Endothelial cell of umbilical vein (primary cell): ENCODE data around the gene GFM2. TPM values are rescaled to one million over a fixed set of nuclear protein-coding genes. Genes with fewer than 3 reads are reported as not detected.

Source experiments
- BruUV-seq: library from RNA; stranded (reverse); fragments of 400-500 nt; replicated peaks from 2 replicates; lab custom pipeline; 2021; lab: Mats Ljungman, UMichigan
- CTCF ChIA-PET: fragments of 300-600, 350-600 bp; sonication (Branson Sonifier 250); formaldehyde crosslinking; loops from one replicate; lab custom pipeline; 2021; ENCODE audit warnings: antibody characterized with exemption, inconsistent platforms; lab: Charles Lee
- POLR2A ChIA-PET: fragments of 300-600, 350-600 bp; sonication (Branson Sonifier 250); formaldehyde crosslinking; loops from one replicate; lab custom pipeline; 2021; ENCODE audit warnings: antibody characterized with exemption, inconsistent platforms; lab: Charles Lee
- DNase-seq: peaks from one replicate; pipeline ENCODE4 v3.0.0-alpha.2; 2011; ENCODE audit warnings: low read depth, low spot score
- FAIRE-seq: peaks from 2 replicates; lab custom pipeline; 2011; peaks lifted over from hg19 to GRCh38; lab: Jason Lieb, UNC
- H2AFZ ChIP-seq: 2 replicates; pipeline ENCODE4 v1.6.0; 2012; ENCODE audit warnings: low read depth, low read length, control low read depth, inconsistent platforms
- H3K27ac ChIP-seq: 2 replicates; pipeline ENCODE4 v1.5.1; 2011; ENCODE audit warnings: low read depth, mild to moderate bottlenecking, control low read depth, low read length, moderate library complexity; ENCODE audit not compliant: insufficient read depth
- H3K27me3 ChIP-seq, 2 experiments: 2 replicates each; pipeline versions ENCODE4 v1.6.0 to v1.6.1; 2011; ENCODE audit warnings: low read length in 2 of 2, mixed read lengths in 1 of 2; ENCODE audit not compliant: control insufficient read depth in 2 of 2, insufficient read depth in 2 of 2
- H3K36me3 ChIP-seq, 2 experiments: 2 replicates in 1 of 2; 3 replicates in 1 of 2; pipeline ENCODE4 v1.5.1; 2011; ENCODE audit warnings: low read length in 2 of 2, mild to moderate bottlenecking in 1 of 2, moderate library complexity in 1 of 2; ENCODE audit not compliant: control insufficient read depth in 2 of 2, insufficient read depth in 2 of 2; ENCODE audit errors: extremely low read depth in 1 of 2
- H3K4me1 ChIP-seq: 3 replicates; pipeline ENCODE4 v1.5.1; 2011; ENCODE audit warnings: mild to moderate bottlenecking, low read length; ENCODE audit not compliant: control insufficient read depth, insufficient read depth; ENCODE audit errors: extremely low read depth
- H3K4me2 ChIP-seq: 2 replicates; pipeline ENCODE4 v1.6.1; 2011; ENCODE audit warnings: low read length, control low read depth, mixed read lengths; ENCODE audit not compliant: insufficient read depth
- H3K4me3 ChIP-seq, 3 experiments: fragments of 200-600 bp in 1 of 3; sonication (generic), shearing (Covaris generic) in 1 of 3; replicated peaks in 1 of 3; 2 replicates each; pipeline ENCODE4 v1.5.1; 2011 to 2016; ENCODE audit warnings: control low read depth in 3 of 3, low read length in 3 of 3, mild to moderate bottlenecking in 2 of 3, inconsistent platforms in 1 of 3, low read depth in 1 of 3, moderate library complexity in 1 of 3; ENCODE audit not compliant: insufficient read depth in 1 of 3
- H3K79me2 ChIP-seq: 2 replicates; pipeline ENCODE4 v1.6.0; 2012; ENCODE audit warnings: low read length, inconsistent platforms; ENCODE audit not compliant: control insufficient read depth, insufficient read depth
- H3K9ac ChIP-seq: replicated peaks from 2 replicates; pipeline ENCODE3; 2011; ENCODE audit warnings: low read length, control low read depth; ENCODE audit not compliant: insufficient read depth; ENCODE audit errors: extremely low read depth
- H3K9me1 ChIP-seq: replicated peaks from 3 replicates; pipeline ENCODE4 v1.6.0; 2011; ENCODE audit warnings: mild to moderate bottlenecking, low read length; ENCODE audit not compliant: control insufficient read depth, insufficient read depth; ENCODE audit errors: extremely low read depth
- H3K9me3 ChIP-seq: replicated peaks from 2 replicates; pipeline ENCODE4 v1.5.1; 2012; ENCODE audit warnings: low read length, inconsistent platforms; ENCODE audit not compliant: control insufficient read depth, insufficient read depth
- H4K20me1 ChIP-seq: replicated peaks from 2 replicates; pipeline ENCODE3; 2011; ENCODE audit warnings: mild to moderate bottlenecking, low read length; ENCODE audit not compliant: control insufficient read depth, insufficient read depth; ENCODE audit errors: extremely low read depth
- EZH2 ChIP-seq: IDR thresholded peaks from 2 replicates; pipeline ENCODE4 v1.6.1; 2012; ENCODE audit warnings: borderline replicate concordance, low read depth, mild to moderate bottlenecking, moderate library complexity, low read length, inconsistent platforms; ENCODE audit not compliant: severe bottlenecking
- FOS ChIP-seq: IDR thresholded peaks from 2 replicates; pipeline ENCODE4 v1.6.1; 2011; ENCODE audit warnings: mild to moderate bottlenecking, low read length, moderate library complexity, borderline replicate concordance; ENCODE audit not compliant: insufficient read depth
- GATA2 ChIP-seq: IDR thresholded peaks from 2 replicates; pipeline ENCODE4 v1.7.0; 2011; ENCODE audit warnings: low read depth, mild to moderate bottlenecking, moderate library complexity, mixed read lengths, low read length; ENCODE audit not compliant: insufficient read length, insufficient read depth
- JUN ChIP-seq: IDR thresholded peaks from 2 replicates; pipeline ENCODE4 v1.6.1; 2011; ENCODE audit warnings: borderline replicate concordance, low read depth; ENCODE audit not compliant: insufficient read length, insufficient read depth
- MYC ChIP-seq: IDR thresholded peaks from one replicate; pipeline ENCODE4 v1.6.1; 2011; ENCODE audit warnings: mild to moderate bottlenecking, low read depth, low read length
- POLR2A ChIP-seq: IDR thresholded peaks from 2 replicates; pipeline ENCODE4 v1.6.1; 2012; ENCODE audit warnings: low read depth, mild to moderate bottlenecking, control low read depth, low read length
- POLR2AphosphoS5 ChIP-seq: IDR thresholded peaks from 2 replicates; pipeline ENCODE4 v1.6.1; 2012; ENCODE audit warnings: low read depth, mild to moderate bottlenecking, control low read depth, low read length, moderate library complexity; ENCODE audit not compliant: insufficient read depth
- dilution Hi-C: fragments of 300-500 bp; cut with MboI; formaldehyde crosslinking; loops from one replicate; pipeline ENCODE4 v1.15.0; 2019; ENCODE audit warnings: low sequenced_read_pairs; ENCODE audit not compliant: extremely low pct_ligation_motif_present
- intact Hi-C: fragments of 100-400 bp; cut with micrococcal nuclease; formaldehyde crosslinking; loops from one replicate; pipeline ENCODE4 v1.10.0; 2022
- polyA plus RNA-seq, 4 experiments: library from polyadenylated mRNA; depleted of rRNA in 3 of 4; stranded (reverse) in 3 of 4; unstranded in 1 of 4; fragments of >200 nt; gene quantifications; 2 replicates each; pipeline versions ENCODE4 v1.2.1 to v1.2.3, GENCODE V29; 2011 to 2012; ENCODE audit warnings: missing spikeins in 1 of 4
- total RNA-seq: library from RNA; stranded (reverse); gene quantifications from 2 replicates; pipeline ENCODE4 v1.2.3, GENCODE V29; 2021
- TF ChIP-seq, protein P1 (sequence below): IDR thresholded peaks from 2 replicates; pipeline ENCODE4 v1.6.1; 2011; ENCODE audit not compliant: insufficient read depth, insufficient read length
- TF ChIP-seq, protein P2 (sequence below), 2 donors: IDR thresholded peaks; 1 replicate in 1 of 2; 2 replicates in 1 of 2; pipeline ENCODE4 v1.5.1; 2011; ENCODE audit warnings: low read length in 2 of 2, mild to moderate bottlenecking in 2 of 2, moderate library complexity in 2 of 2, control low read depth in 1 of 2, inconsistent platforms in 1 of 2, low read depth in 1 of 2; ENCODE audit not compliant: insufficient read depth in 1 of 2; ENCODE audit errors: extremely low read depth in 1 of 2

Gene GFM2
- total and polyA plus RNA-seq, 2 donors (not counting 3 experiments of a cell fraction or from before 2014, with no cell fraction given): 16.5 to 29.0 TPM

DNA sequence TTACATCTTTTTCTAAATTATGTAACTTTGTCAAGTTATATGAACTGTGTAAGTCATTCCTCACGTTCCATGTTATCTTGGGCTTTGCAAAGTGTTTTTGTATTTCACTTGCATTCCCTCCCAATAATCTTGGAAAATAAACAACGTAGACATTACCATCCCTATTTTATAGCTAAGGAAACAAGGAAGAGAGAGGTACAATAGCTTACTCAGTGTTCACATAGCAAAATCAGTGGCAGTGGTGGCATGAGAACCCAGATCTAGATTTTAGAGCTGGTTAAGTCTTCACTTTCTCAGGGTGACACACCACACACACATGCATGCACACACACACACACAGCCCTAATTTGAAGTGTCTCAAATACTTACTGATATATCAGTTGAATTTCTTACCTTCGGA lies 34.3 kb upstream of the GFM2 start:
- H4K20me1 ChIP-seq: no peaks in the 10 kb centered on the region
- TF ChIP-seq JUN (no peak), MYC (no peak), EZH2 (no peak), POLR2AphosphoS5 (no peak), POLR2A (no peak), GATA2 (no peak), FOS (no peak)
- TF ChIP-seq, protein P1, sequence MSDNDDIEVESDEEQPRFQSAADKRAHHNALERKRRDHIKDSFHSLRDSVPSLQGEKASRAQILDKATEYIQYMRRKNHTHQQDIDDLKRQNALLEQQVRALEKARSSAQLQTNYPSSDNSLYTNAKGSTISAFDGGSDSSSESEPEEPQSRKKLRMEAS: no peak
- TF ChIP-seq, protein P2, sequence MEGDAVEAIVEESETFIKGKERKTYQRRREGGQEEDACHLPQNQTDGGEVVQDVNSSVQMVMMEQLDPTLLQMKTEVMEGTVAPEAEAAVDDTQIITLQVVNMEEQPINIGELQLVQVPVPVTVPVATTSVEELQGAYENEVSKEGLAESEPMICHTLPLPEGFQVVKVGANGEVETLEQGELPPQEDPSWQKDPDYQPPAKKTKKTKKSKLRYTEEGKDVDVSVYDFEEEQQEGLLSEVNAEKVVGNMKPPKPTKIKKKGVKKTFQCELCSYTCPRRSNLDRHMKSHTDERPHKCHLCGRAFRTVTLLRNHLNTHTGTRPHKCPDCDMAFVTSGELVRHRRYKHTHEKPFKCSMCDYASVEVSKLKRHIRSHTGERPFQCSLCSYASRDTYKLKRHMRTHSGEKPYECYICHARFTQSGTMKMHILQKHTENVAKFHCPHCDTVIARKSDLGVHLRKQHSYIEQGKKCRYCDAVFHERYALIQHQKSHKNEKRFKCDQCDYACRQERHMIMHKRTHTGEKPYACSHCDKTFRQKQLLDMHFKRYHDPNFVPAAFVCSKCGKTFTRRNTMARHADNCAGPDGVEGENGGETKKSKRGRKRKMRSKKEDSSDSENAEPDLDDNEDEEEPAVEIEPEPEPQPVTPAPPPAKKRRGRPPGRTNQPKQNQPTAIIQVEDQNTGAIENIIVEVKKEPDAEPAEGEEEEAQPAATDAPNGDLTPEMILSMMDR (IDR thresholded peaks at IDR 0.05; ENCODE audit: extremely low read depth in 1 of 2, insufficient read depth in 1 of 2, low read depth in 1 of 2, low read length in 2 of 2): no peak
- no peaks in the 10 kb centered on the region for H3K36me3 ChIP-seq
- no TSS peak for BruUV-seq
- no peak for FAIRE-seq
- H3K9me1 ChIP-seq: no peaks in the 10 kb centered on the region
- H3K4me3 ChIP-seq: no peak overlapping the region
- dilution Hi-C loops: no loop called here
- H2AFZ ChIP-seq: no peak overlapping the region
- no peak for DNase-seq
- no peak overlapping the region for H3K27ac ChIP-seq
- intact Hi-C loops: no loop called here
- H3K27me3 ChIP-seq: peaks cover 2% of the 10 kb centered on the region in 2 experiments
- no peak overlapping the region for H3K4me2 ChIP-seq
- ChIA-PET POLR2A (no interaction called here), CTCF (no interaction called here)
- no peaks in the 10 kb centered on the region for H3K4me1 ChIP-seq
- no peaks in the 10 kb centered on the region for H3K9me3 ChIP-seq
- H3K79me2 ChIP-seq: no peaks in the 10 kb centered on the region
- H3K9ac ChIP-seq: no peak overlapping the region
